Testis (tissue), 2 donors: ENCODE measurements around the gene ASCL1.

Experiments
- POLR2A ChIP-seq: fragments of 450-650 bp; IDR thresholded peaks from one replicate; pipeline ENCODE4 v1.6.1; 2017; ENCODE audit warnings: antibody characterized with exemption, mild to moderate bottlenecking, moderate library complexity
- TF ChIP-seq, protein P1 (sequence below), 3 experiments: fragments of 450-650 bp in 2 of 3; fragments of 200-600 bp in 1 of 3; sonication (generic) in 1 of 3; IDR thresholded peaks; one replicate each; pipeline ENCODE4 v1.5.1; 2016 to 2019; ENCODE audit warnings: antibody characterized with exemption in 3 of 3, mild to moderate bottlenecking in 2 of 3, moderate library complexity in 1 of 3

DNA sequence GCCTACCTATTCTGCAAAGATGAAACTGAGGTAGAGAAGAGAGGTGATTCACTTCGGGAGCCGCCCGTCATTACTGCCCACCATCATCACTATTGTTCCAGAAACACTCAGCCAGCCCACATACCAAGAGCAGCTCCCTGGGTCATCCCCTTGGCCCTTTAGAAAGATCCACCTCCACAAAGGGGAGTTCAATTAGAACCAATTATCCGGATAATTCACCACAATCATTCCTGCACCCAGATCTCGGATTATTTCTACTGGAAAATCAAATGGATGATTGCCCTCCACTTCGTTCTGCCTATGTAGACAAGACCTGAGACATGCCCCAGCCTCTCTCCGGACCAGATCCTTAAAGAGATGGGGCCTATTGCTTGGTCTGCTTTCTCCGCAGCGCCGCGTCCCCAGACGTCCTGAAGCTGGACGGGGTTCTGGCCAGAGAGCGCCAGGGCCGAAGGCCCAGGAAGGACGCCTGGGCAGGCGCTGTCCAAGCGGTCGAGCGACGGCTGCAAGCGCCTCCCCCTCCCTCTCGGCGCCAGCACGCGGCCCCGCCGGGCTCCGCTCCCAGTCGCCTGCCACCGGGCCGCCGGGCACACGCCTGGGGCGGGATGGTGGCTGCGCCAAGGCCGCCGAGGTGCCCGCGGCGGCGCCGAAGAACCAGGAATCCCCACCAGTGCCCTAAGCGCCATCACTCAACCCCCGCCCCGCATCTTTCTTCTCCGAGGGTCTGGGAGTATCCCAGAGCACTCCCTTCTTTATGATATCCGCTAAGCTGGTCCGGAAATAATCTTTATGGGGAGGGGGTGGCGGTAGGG lies 1.3 kb upstream of the ASCL1 start:
- TF ChIP-seq, protein P1, sequence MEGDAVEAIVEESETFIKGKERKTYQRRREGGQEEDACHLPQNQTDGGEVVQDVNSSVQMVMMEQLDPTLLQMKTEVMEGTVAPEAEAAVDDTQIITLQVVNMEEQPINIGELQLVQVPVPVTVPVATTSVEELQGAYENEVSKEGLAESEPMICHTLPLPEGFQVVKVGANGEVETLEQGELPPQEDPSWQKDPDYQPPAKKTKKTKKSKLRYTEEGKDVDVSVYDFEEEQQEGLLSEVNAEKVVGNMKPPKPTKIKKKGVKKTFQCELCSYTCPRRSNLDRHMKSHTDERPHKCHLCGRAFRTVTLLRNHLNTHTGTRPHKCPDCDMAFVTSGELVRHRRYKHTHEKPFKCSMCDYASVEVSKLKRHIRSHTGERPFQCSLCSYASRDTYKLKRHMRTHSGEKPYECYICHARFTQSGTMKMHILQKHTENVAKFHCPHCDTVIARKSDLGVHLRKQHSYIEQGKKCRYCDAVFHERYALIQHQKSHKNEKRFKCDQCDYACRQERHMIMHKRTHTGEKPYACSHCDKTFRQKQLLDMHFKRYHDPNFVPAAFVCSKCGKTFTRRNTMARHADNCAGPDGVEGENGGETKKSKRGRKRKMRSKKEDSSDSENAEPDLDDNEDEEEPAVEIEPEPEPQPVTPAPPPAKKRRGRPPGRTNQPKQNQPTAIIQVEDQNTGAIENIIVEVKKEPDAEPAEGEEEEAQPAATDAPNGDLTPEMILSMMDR (IDR thresholded peaks at IDR 0.05) = no peak
- TF ChIP-seq POLR2A = no peak
